HG03565 (cell line): Measurements from ENCODE around the gene KCNK18.

Experiments used
- ATAC-seq: cut with Tn5 transposase; IDR thresholded peaks from one replicate; pipeline ENCODE4 v1.9.1; 2021; ENCODE audit warnings: mild to moderate bottlenecking, moderate library complexity; ENCODE audit not compliant: unreplicated experiment

Gene KCNK18

GRCh38 chr10:117249493-117250093 is 52.3 kb downstream of the KCNK18 start:
- ATAC-seq, result no peak

GRCh38 chr10:117250411-117250810 is 53.1 kb downstream of the KCNK18 start:
- ATAC-seq, result no peak

- no peak for ATAC-seq
These were observed 56.6 kb downstream of the KCNK18 start for GRCh38 chr10:117253908-117254307.

GRCh38 chr10:117254338-117254737 is 57.0 kb downstream of the KCNK18 start:
- ATAC-seq, result no peak

- no peak for ATAC-seq
These were observed 57.8 kb downstream of the KCNK18 start for GRCh38 chr10:117254774-117255735.

- ATAC-seq, result no peak
These were observed 58.7 kb downstream of the KCNK18 start for GRCh38 chr10:117255835-117256460.

- ATAC-seq, result no peak
These were observed 59.6 kb downstream of the KCNK18 start for GRCh38 chr10:117256910-117257309.

GRCh38 chr10:117257721-117258120 is 60.4 kb downstream of the KCNK18 start:
- ATAC-seq, result no peak

- ATAC-seq, result no peak
These were observed 62.0 kb downstream of the KCNK18 start for GRCh38 chr10:117259279-117259678.
